Measurements from ENCODE around the gene GRID2.

GRID2 gene

GRCh38 chr4:93751411-93751810, 1447.6 kb downstream of the GRID2 start:
- no peak overlapping the region for H3K4me3 ChIP-seq (ENCODE audit: low read length)
- DNase-seq (ENCODE audit: low read depth): no peak
- no peak for TF ChIP-seq CTCF (IDR thresholded peaks at IDR 0.05; ENCODE audit: insufficient read depth, low read depth, low read length, missing control alignments)

GRCh38 chr4:93756101-93756500, 1452.3 kb downstream of the GRID2 start:
- TF ChIP-seq CTCF (IDR thresholded peaks at IDR 0.05; ENCODE audit: insufficient read depth, low read depth, low read length, missing control alignments): no peak
- no peak overlapping the region for H3K4me3 ChIP-seq (ENCODE audit: low read length)
- no peak for DNase-seq (ENCODE audit: low read depth)

- no peak overlapping the region for H3K4me3 ChIP-seq (ENCODE audit: low read length)
- no peak for TF ChIP-seq CTCF (IDR thresholded peaks at IDR 0.05; ENCODE audit: insufficient read depth, low read depth, low read length, missing control alignments)
- peak; percentile 4 for DNase-seq (ENCODE audit: low read depth)
These were observed 1455.7 kb downstream of the GRID2 start for GRCh38 chr4:93759506-93759905.

GRCh38 chr4:93760284-93760683, 1456.5 kb downstream of the GRID2 start:
- no peak for TF ChIP-seq CTCF (IDR thresholded peaks at IDR 0.05; ENCODE audit: insufficient read depth, low read depth, low read length, missing control alignments)
- DNase-seq (ENCODE audit: low read depth): no peak
- H3K4me3 ChIP-seq (ENCODE audit: low read length): no peak overlapping the region

- no peak for DNase-seq (ENCODE audit: low read depth)
- no peak for TF ChIP-seq CTCF (IDR thresholded peaks at IDR 0.05; ENCODE audit: insufficient read depth, low read depth, low read length, missing control alignments)
- H3K4me3 ChIP-seq (ENCODE audit: low read length): no peak overlapping the region
These were observed 1457.5 kb downstream of the GRID2 start for GRCh38 chr4:93761286-93761685.

- no peak overlapping the region for H3K4me3 ChIP-seq (ENCODE audit: low read length)
- TF ChIP-seq CTCF (IDR thresholded peaks at IDR 0.05; ENCODE audit: insufficient read depth, low read depth, low read length, missing control alignments): peak; percentile 74
- peak; percentile 56 for DNase-seq (ENCODE audit: low read depth)
These were observed 1461.0 kb downstream of the GRID2 start for GRCh38 chr4:93764639-93765246.

- TF ChIP-seq CTCF (IDR thresholded peaks at IDR 0.05; ENCODE audit: insufficient read depth, low read depth, low read length, missing control alignments): no peak
- no peak overlapping the region for H3K4me3 ChIP-seq (ENCODE audit: low read length)
These were observed 1464.2 kb downstream of the GRID2 start for GRCh38 chr4:93767917-93768316.

More at GRCh38 chr4:93767917-93768316, 1464.2 kb downstream of the GRID2 start:
- DNase-seq (ENCODE audit: low read depth): no peak
